HepG2 (cell line): ENCODE results near the gene BCAM. TPM values are rescaled to one million over a fixed set of nuclear protein-coding genes. Genes with fewer than 3 reads are reported as not detected.

Experiments used
- FOXJ3 ChIP-seq: sonication (generic); formaldehyde crosslinking; IDR thresholded peaks from 2 replicates; pipeline ENCODE4 v1.4.0; 2020; ENCODE audit warnings: missing genetic modification reagents, mild to moderate bottlenecking, borderline replicate concordance
- GTF3A ChIP-seq: sonication (generic); formaldehyde crosslinking; conservative IDR thresholded peaks from 2 replicates; pipeline ENCODE4 v1.4.0; 2020; ENCODE audit warnings: mild to moderate bottlenecking, missing genetic modification reagents
- LRRFIP1 ChIP-seq: sonication (generic); formaldehyde crosslinking; conservative IDR thresholded peaks from 2 replicates; pipeline ENCODE4 v1.4.0; 2020; ENCODE audit warnings: missing genetic modification reagents
- MAX ChIP-seq: IDR thresholded peaks from 2 replicates; pipeline ENCODE4 v1.6.1; 2012; ENCODE audit warnings: inconsistent platforms
- MED1 ChIP-seq: sonication (generic); formaldehyde crosslinking; IDR thresholded peaks from 2 replicates; pipeline ENCODE4 v1.4.0; 2020; ENCODE audit warnings: missing genetic modification reagents
- POGK ChIP-seq: sonication (generic); formaldehyde crosslinking; conservative IDR thresholded peaks from 2 replicates; pipeline ENCODE4 v1.8.0; 2022; ENCODE audit warnings: mild to moderate bottlenecking, moderate library complexity, missing genetic modification reagents
- RFX1 ChIP-seq: fragments of 450-650 bp; IDR thresholded peaks from 2 replicates; pipeline ENCODE4 v1.6.1; 2017
- SP5 ChIP-seq: IDR thresholded peaks from 2 replicates; pipeline ENCODE4 v1.6.1; 2016; ENCODE audit warnings: low read depth, borderline replicate concordance
- ZFP91 ChIP-seq: sonication (generic); formaldehyde crosslinking; IDR thresholded peaks from 2 replicates; pipeline ENCODE4 v1.9.0; 2022; ENCODE audit warnings: missing genetic modification reagents, mild to moderate bottlenecking, borderline replicate concordance
- ZNF10 ChIP-seq: sonication (generic); formaldehyde crosslinking; IDR thresholded peaks from 2 replicates; pipeline ENCODE4 v1.4.0; 2020; ENCODE audit warnings: mild to moderate bottlenecking, low read depth, missing genetic modification reagents, borderline replicate concordance
- ZNF142 ChIP-seq: sonication (generic); formaldehyde crosslinking; IDR thresholded peaks from 2 replicates; pipeline ENCODE4 v1.4.0; 2020; ENCODE audit warnings: missing genetic modification reagents
- ZNF563 ChIP-seq: sonication (generic); formaldehyde crosslinking; IDR thresholded peaks from 2 replicates; pipeline ENCODE4 v1.8.0; 2022; ENCODE audit warnings: mild to moderate bottlenecking, moderate library complexity, missing genetic modification reagents
- ZNF670 ChIP-seq: sonication (generic); formaldehyde crosslinking; IDR thresholded peaks from 2 replicates; pipeline ENCODE4 v1.8.0; 2022; ENCODE audit warnings: mild to moderate bottlenecking, missing genetic modification reagents, borderline replicate concordance
- ZSCAN29 ChIP-seq: sonication (generic); formaldehyde crosslinking; conservative IDR thresholded peaks from 2 replicates; pipeline ENCODE4 v1.4.0; 2020; ENCODE audit warnings: mild to moderate bottlenecking, missing genetic modification reagents
- polyA plus RNA-seq, 8 experiments: library from polyadenylated mRNA; depleted of rRNA in 3 of 8; stranded (reverse) in 7 of 8; unstranded in 1 of 8; fragments of >200 nt; fragmentation: Illumina TruSeq in 4 of 8; extraction: Trizol in 4 of 8; gene quantifications; 2 replicates each; pipeline versions ENCODE4 v1.2.1 to v1.2.3, GENCODE V29; 2011 to 2016; ENCODE audit warnings: low read depth in 4 of 8, missing spikeins in 1 of 8, mixed read lengths in 1 of 8; ENCODE audit not compliant: insufficient read depth in 1 of 8
- total RNA-seq, 5 experiments: library from RNA; depleted of rRNA; stranded (reverse); fragments of >200 nt; fragmentation: Illumina TruSeq; extraction: Trizol; gene quantifications; 2 replicates each; pipeline ENCODE4 v1.2.3, GENCODE V29; 2016; ENCODE audit warnings: low read depth in 1 of 5

Gene BCAM
- total and polyA plus RNA-seq, 2 of the 13 experiments (the other 11 are each of a cell fraction or from before 2014, with no cell fraction given): 51.2 to 62.7 TPM

GRCh38 chr19:44846455-44847143, 37.7 kb downstream of the BCAM start (continued):
- TF ChIP-seq ZNF142 (CRISPR knock-in tag) (no peak), ZNF10 (no peak), POGK (no peak), ZSCAN29 (no peak), MAX (no peak), LRRFIP1 (CRISPR knock-in tag) (no peak), RFX1 (no peak), GTF3A (CRISPR knock-in tag) (no peak), ZFP91 (CRISPR knock-in tag) (0 out of 2 replicates have a peak, but pooled peaks have one; percentile 9), SP5 (CRISPR knock-in tag) (no peak), MED1 (CRISPR knock-in tag) (no peak), ZNF670 (CRISPR knock-in tag) (no peak; the same call in 1 of the 2 replicates), FOXJ3 (CRISPR knock-in tag) (no peak), ZNF563 (CRISPR knock-in tag) (no peak; the same call in 1 of the 2 replicates)
